ENCODE results near the gene CACNA1G.

CACNA1G gene

DNA sequence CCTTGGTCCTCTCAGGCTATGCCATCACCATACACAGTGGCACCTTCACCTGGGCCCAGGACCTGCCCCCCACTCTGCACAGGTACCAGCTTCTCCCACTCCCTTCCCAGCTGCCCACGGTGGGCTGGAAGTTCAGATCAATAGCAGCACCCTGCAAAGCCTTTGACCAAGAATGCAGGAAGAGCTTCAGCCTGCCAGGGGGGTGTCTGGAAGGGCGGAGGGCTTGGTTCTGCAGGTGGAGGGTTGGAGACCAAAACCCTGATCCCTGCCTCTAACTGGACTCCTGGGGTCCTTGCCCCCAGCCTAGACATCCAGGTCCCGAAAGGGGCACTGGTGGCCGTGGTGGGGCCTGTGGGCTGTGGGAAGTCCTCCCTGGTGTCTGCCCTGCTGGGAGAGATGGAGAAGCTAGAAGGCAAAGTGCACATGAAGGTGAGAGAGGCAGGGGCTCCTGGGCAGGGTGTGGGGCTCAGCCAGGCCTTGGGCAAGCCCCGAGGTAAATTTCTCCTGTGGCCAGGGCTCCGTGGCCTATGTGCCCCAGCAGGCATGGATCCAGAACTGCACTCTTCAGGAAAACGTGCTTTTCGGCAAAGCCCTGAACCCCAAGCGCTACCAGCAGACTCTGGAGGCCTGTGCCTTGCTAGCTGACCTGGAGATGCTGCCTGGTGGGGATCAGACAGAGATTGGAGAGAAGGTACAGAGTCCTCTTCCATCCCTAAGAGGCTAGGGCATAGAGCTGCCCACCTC is 108.5 kb downstream of the CACNA1G start:
- Mint-ChIP-seq H3K9me3 (no peaks in the 10 kb centered on the region), H3K36me3 (ENCODE audit: low read depth) (no peaks in the 10 kb centered on the region), H3K27ac (peak overlapping the region in 2 of 3 experiments; percentile 27 to 41), H3K4me3 (no peak overlapping the region), H3K27me3 (ENCODE audit: low read depth) (peaks cover 4% of the 10 kb centered on the region), H3K4me1 (no peaks in the 10 kb centered on the region)
- TF ChIP-seq, protein P1, sequence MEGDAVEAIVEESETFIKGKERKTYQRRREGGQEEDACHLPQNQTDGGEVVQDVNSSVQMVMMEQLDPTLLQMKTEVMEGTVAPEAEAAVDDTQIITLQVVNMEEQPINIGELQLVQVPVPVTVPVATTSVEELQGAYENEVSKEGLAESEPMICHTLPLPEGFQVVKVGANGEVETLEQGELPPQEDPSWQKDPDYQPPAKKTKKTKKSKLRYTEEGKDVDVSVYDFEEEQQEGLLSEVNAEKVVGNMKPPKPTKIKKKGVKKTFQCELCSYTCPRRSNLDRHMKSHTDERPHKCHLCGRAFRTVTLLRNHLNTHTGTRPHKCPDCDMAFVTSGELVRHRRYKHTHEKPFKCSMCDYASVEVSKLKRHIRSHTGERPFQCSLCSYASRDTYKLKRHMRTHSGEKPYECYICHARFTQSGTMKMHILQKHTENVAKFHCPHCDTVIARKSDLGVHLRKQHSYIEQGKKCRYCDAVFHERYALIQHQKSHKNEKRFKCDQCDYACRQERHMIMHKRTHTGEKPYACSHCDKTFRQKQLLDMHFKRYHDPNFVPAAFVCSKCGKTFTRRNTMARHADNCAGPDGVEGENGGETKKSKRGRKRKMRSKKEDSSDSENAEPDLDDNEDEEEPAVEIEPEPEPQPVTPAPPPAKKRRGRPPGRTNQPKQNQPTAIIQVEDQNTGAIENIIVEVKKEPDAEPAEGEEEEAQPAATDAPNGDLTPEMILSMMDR (IDR thresholded peaks at IDR 0.05; ENCODE audit: unreplicated experiment in 3 of 3): no peak

DNA sequence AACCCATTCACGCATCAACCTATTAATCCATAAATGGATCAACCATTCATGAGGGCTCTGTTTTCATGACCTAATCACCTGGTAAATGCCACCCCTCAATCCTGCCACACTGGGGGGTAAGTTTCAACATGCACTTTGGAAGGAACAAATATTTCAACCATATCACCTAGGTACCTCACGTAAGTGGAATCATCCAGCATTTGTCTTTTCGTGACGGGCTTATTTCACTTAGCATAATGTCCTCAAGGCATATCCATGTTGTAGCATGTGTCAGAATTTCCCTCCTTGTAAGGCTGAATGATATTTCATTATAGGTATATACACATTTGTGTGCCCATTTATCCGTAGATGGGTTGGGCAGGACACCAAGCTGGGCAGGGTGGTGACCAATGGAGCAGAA is 111.6 kb downstream of the CACNA1G start:
- Mint-ChIP-seq H3K9me3 (no peaks in the 10 kb centered on the region), H3K36me3 (ENCODE audit: low read depth) (no peaks in the 10 kb centered on the region), H3K4me3 (no peak overlapping the region), H3K4me1 (no peaks in the 10 kb centered on the region), H3K27me3 (ENCODE audit: low read depth) (peaks cover 11% of the 10 kb centered on the region), H3K27ac (peak overlapping the region in 1 of 3 experiments; percentile 31)
- TF ChIP-seq, protein P1 (IDR thresholded peaks at IDR 0.05; ENCODE audit: unreplicated experiment in 3 of 3): no peak

DNA sequence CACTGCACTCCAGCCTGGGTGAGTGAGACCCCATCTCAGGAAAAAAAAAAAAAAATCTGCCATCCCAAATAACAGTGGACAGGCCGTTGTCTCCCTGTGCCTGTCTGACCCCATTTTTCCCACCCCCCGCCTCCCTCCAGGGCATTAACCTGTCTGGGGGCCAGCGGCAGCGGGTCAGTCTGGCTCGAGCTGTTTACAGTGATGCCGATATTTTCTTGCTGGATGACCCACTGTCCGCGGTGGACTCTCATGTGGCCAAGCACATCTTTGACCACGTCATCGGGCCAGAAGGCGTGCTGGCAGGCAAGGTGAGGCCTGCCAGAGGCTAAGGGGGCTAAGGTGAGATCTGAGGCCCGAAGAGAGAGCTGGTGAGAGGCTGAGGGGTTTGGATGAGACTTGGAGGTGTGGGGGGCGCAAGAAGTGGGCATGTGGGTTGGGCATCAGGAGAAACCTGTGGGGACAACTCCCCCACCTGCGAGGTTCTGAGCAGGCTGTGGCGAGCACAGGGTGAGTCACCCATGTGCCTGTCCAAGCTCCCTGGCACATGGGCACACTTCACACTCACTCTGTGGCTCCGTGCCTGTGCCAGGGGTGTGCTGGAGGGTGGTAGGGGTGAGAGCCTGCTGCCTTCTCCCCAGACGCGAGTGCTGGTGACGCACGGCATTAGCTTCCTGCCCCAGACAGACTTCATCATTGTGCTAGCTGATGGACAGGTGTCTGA is 112.5 kb downstream of the CACNA1G start:
- Mint-ChIP-seq H3K4me1 (no peaks in the 10 kb centered on the region), H3K4me3 (no peak overlapping the region), H3K9me3 (no peaks in the 10 kb centered on the region), H3K27me3 (ENCODE audit: low read depth) (peaks cover 11% of the 10 kb centered on the region), H3K36me3 (ENCODE audit: low read depth) (no peaks in the 10 kb centered on the region), H3K27ac (no peak overlapping the region)
- TF ChIP-seq, protein P1 (IDR thresholded peaks at IDR 0.05; ENCODE audit: unreplicated experiment in 3 of 3): no peak

DNA sequence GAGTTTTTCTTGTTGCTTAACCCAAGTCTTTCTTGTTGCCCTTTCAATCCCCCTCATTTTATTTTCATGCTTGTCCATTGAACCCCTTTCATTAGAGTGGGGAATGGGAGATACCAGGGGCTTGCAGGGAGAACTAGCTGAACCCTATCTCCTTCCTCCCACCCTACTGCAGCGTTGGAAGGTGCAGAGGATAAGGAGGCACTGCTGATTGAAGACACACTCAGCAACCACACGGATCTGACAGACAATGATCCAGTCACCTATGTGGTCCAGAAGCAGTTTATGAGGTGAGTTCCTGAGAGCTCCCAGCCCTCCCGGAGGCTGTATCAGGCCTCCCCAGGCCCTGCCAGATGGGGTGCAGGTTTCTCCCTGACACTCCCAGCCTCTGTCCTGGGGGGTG is 114.7 kb downstream of the CACNA1G start:
- Mint-ChIP-seq H3K4me3 (no peak overlapping the region), H3K36me3 (ENCODE audit: low read depth) (no peaks in the 10 kb centered on the region), H3K4me1 (no peaks in the 10 kb centered on the region), H3K9me3 (no peaks in the 10 kb centered on the region), H3K27me3 (ENCODE audit: low read depth) (peaks cover 11% of the 10 kb centered on the region), H3K27ac (no peak overlapping the region)
- TF ChIP-seq, protein P1 (IDR thresholded peaks at IDR 0.05; ENCODE audit: unreplicated experiment in 3 of 3): no peak

DNA sequence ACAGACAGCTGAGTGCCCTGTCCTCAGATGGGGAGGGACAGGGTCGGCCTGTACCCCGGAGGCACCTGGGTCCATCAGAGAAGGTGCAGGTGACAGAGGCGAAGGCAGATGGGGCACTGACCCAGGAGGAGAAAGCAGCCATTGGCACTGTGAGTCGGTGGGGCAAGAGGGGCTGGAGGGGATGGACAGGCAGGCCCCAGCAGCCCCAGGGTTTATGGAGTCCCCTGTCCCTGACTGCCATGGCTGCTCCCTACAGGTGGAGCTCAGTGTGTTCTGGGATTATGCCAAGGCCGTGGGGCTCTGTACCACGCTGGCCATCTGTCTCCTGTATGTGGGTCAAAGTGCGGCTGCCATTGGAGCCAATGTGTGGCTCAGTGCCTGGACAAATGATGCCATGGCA is 115.1 kb downstream of the CACNA1G start:
- no peak overlapping the region for H3K27ac Mint-ChIP-seq
- H3K4me3 Mint-ChIP-seq: no peak overlapping the region
- no peaks in the 10 kb centered on the region for H3K9me3 Mint-ChIP-seq
- H3K36me3 Mint-ChIP-seq (ENCODE audit: low read depth): no peaks in the 10 kb centered on the region
- no peaks in the 10 kb centered on the region for H3K4me1 Mint-ChIP-seq
- peaks cover 11% of the 10 kb centered on the region for H3K27me3 Mint-ChIP-seq (ENCODE audit: low read depth)
- TF ChIP-seq, protein P1 (IDR thresholded peaks at IDR 0.05; ENCODE audit: unreplicated experiment in 3 of 3): no peak

Measured in nephron (organoid).